ENCODE results near the gene ZNF600.

DNA sequence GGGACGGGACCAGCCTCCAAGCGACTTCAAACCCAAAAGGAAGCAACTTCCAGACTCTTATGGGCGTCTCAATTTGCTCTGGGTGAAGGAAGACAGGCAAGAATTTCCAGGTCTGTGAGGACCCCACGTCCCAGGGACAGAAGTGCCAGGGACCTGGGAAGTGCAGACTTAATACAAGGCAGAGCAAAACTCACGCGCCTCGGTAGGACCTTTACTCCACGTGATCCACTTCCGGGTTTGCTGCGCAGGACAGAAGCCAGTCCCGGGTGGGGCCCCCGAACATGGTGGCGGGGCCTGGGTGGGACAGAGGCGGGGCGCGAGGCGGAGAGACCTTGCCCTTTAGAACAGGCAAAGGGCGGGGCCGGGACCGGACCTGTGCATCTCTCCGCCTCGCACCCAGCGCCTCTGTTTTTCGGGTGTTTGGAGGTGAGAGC lies 61.0 kb downstream of the ZNF600 start:
- TF ChIP-seq GATA2 (IDR thresholded peaks at IDR 0.05; ENCODE audit: low read depth, low read length) (no peak), GATA3 (IDR thresholded peaks at IDR 0.05; ENCODE audit: low read depth, low read length) (no peak)

All from SH-SY5Y (cell line).